Measurements from ENCODE around the gene TMCO6. TPM values are rescaled to one million over a fixed set of nuclear protein-coding genes. Genes with fewer than 3 reads are reported as not detected.

Gene TMCO6
- total RNA-seq, 2 experiments from 2014 or later = 33.5 to 38.8 TPM

GRCh38 chr5:140690941-140691924, 52.0 kb downstream of the TMCO6 start, which contains the start of the genes HARS1 and HARS2:
HARS1 (minus strand) TSS chr5:140691370; CDS start chr5:140691304, 66 bp downstream.
HARS2 (plus strand) TSS chr5:140691455; CDS start chr5:140691649, 194 bp downstream.
- H3K4me1 Mint-ChIP-seq = peaks cover 44% of the 10 kb centered on the region
- H3K27ac Mint-ChIP-seq = peak within 1 kb of the TSS; percentile 97
- ChIA-PET POLR2A (interaction anchor here (0.5 to 1.1 kb wide), 4 partner anchors 9 to 44 kb away, joined by 3 read pairs; partner anchors contain the start of genes IK and NDUFA2), CTCF (interaction anchor here (0.7 to 3.3 kb wide), 10 partner anchors 9 to 162 kb away, joined by 3 to 14 read pairs (median 3); partner anchors contain the start of genes IK, NDUFA2 and ZMAT2)
- H3K27me3 Mint-ChIP-seq = no peaks in the 10 kb centered on the region
- peak; percentile 87 for DNase-seq
- peak within 1 kb of the TSS; percentile 99 for H3K4me3 Mint-ChIP-seq
- no peaks in the 10 kb centered on the region for H3K9me3 Mint-ChIP-seq
- peaks cover 56% of the 10 kb centered on the region for H3K36me3 Mint-ChIP-seq (ENCODE audit: low read depth)

- no peak for DNase-seq
- no peak overlapping the region for H3K27ac Mint-ChIP-seq
- POLR2A ChIA-PET = no interaction called here
- peaks cover 41% of the 10 kb centered on the region for H3K4me1 Mint-ChIP-seq
- H3K4me3 Mint-ChIP-seq = no peak overlapping the region
- H3K36me3 Mint-ChIP-seq (ENCODE audit: low read depth) = peaks cover 68% of the 10 kb centered on the region
- no peaks in the 10 kb centered on the region for H3K9me3 Mint-ChIP-seq
- CTCF ChIA-PET = interaction anchor here (0.9 to 1.2 kb wide), 2 partner anchors 17 to 348 kb away, joined by 3 to 4 read pairs; partner anchors contain the start of gene HBEGF
- no peaks in the 10 kb centered on the region for H3K27me3 Mint-ChIP-seq
Observed at GRCh38 chr5:140694276-140694675, 55.0 kb downstream of the TMCO6 start.

Small RNA genes within 50 kb of the gene (microRNA-seq; reads per million reads assigned to microRNA genes)
- 0.63 reads per million for gene MIR3655 (ENCODE audit: borderline microRNAs expressed, borderline replicate concordance)

Other genes starting within 250 kb of the TMCO6 start
- gene ANKHD1, start 237.6 kb upstream of the TMCO6 start, total RNA-seq = 100 to 1,000 TPM; 118 TPM
- gene EIF4EBP3, start 91.8 kb upstream of the TMCO6 start, total RNA-seq = 1 to 10 TPM; 9.5 to 9.7 TPM
- gene SRA1, start 82.0 kb upstream of the TMCO6 start, total RNA-seq = 10 to 100 TPM; 32.4 to 38.0 TPM
- 10 to 100 TPM; 28.5 to 32.8 TPM for gene APBB3, start 74.9 kb upstream of the TMCO6 start, total RNA-seq
- 10 to 100 TPM; 84.0 to 96.6 TPM for gene SLC35A4, start 74.6 kb upstream of the TMCO6 start, total RNA-seq
- gene CD14, start 6.3 kb upstream of the TMCO6 start, total RNA-seq = under 1 TPM; 0.21 to 0.37 TPM
- gene NDUFA2, start 8.2 kb downstream of the TMCO6 start, total RNA-seq = 10 to 100 TPM; 76.3 to 79.9 TPM
- gene IK, start 8.4 kb downstream of the TMCO6 start, total RNA-seq = 100 to 1,000 TPM; 121 to 161 TPM
- 10 to 100 TPM; 33.7 to 37.1 TPM for gene WDR55, start 25.5 kb downstream of the TMCO6 start, total RNA-seq
- 1 to 10 TPM; 2.0 to 2.2 TPM for gene DND1, start 34.1 kb downstream of the TMCO6 start, total RNA-seq
- gene HARS1, start 51.9 kb downstream of the TMCO6 start, total RNA-seq = 10 to 100 TPM; 71.5 to 76.5 TPM
- gene HARS2, start 52.0 kb downstream of the TMCO6 start, total RNA-seq = 10 to 100 TPM; 32.7 to 34.2 TPM
- gene ZMAT2, start 61.0 kb downstream of the TMCO6 start, total RNA-seq = 10 to 100 TPM; 52.4 to 61.3 TPM
- not detected for gene PCDHA1, start 146.7 kb downstream of the TMCO6 start, total RNA-seq
- gene PCDHA2, start 155.4 kb downstream of the TMCO6 start, total RNA-seq = not detected
- not detected for gene PCDHA3, start 161.6 kb downstream of the TMCO6 start, total RNA-seq
- gene PCDHA4, start 167.6 kb downstream of the TMCO6 start, total RNA-seq = not detected
- not detected for gene PCDHA5, start 182.2 kb downstream of the TMCO6 start, total RNA-seq
- not detected for gene PCDHA6, start 188.5 kb downstream of the TMCO6 start, total RNA-seq
- gene PCDHA7, start 194.8 kb downstream of the TMCO6 start, total RNA-seq = not detected
- gene PCDHA8, start 201.7 kb downstream of the TMCO6 start, total RNA-seq = not detected
- not detected for gene PCDHA9, start 208.9 kb downstream of the TMCO6 start, total RNA-seq
- gene PCDHA10, start 216.4 kb downstream of the TMCO6 start, total RNA-seq = not detected
- not detected for gene PCDHA11, start 229.5 kb downstream of the TMCO6 start, total RNA-seq
- not detected for gene PCDHA12, start 235.9 kb downstream of the TMCO6 start, total RNA-seq
- not detected for gene PCDHA13, start 242.7 kb downstream of the TMCO6 start, total RNA-seq

Data from activated CD4-positive, alpha-beta T cell treated with anti-CD3 and anti-CD28 coated beads, Interleukin-2, amount 10 ng/mL, durations not matched to agents 7 days and 5 days (primary cell).